Neuronal stem cell (in vitro differentiated cells): Measurements from ENCODE around the gene DENND6A.

ENCODE experiments used
- DNase-seq: peaks from one replicate; pipeline ENCODE4 v3.0.0-alpha.2; 2013; ENCODE audit warnings: low spot score
- H2AFZ ChIP-seq: one replicate; pipeline ENCODE4 v1.6.1; 2013; ENCODE audit warnings: mild to moderate bottlenecking, low read length, inconsistent platforms
- H2AK5ac ChIP-seq: 2 replicates; pipeline ENCODE4 v1.6.1; 2013; ENCODE audit warnings: low read depth, mild to moderate bottlenecking, inconsistent platforms, low read length, moderate library complexity, mixed read lengths
- H2BK120ac ChIP-seq: 2 replicates; pipeline ENCODE4 v1.6.1; 2013; ENCODE audit warnings: low read depth, mild to moderate bottlenecking, inconsistent platforms, low read length, moderate library complexity, mixed read lengths
- H2BK12ac ChIP-seq: one replicate; pipeline ENCODE4 v1.6.1; 2013; ENCODE audit warnings: low read length, inconsistent platforms
- H2BK15ac ChIP-seq: 2 replicates; pipeline ENCODE4 v1.6.1; 2013; ENCODE audit warnings: mild to moderate bottlenecking, low read length, inconsistent platforms, mixed read lengths
- H2BK5ac ChIP-seq: one replicate; pipeline ENCODE4 v1.6.1; 2013; ENCODE audit warnings: inconsistent platforms, mild to moderate bottlenecking, low read length, moderate library complexity
- H3K14ac ChIP-seq: one replicate; pipeline ENCODE4 v1.6.1; 2013; ENCODE audit warnings: low read length, inconsistent platforms
- H3K18ac ChIP-seq: 2 replicates; pipeline ENCODE4 v1.6.1; 2013; ENCODE audit warnings: low read length, inconsistent platforms
- H3K23ac ChIP-seq: 2 replicates; pipeline ENCODE4 v1.6.1; 2013; ENCODE audit warnings: low read depth, mild to moderate bottlenecking, mixed read lengths, low read length, inconsistent platforms; ENCODE audit not compliant: poor library complexity
- H3K27ac ChIP-seq: replicated peaks from 3 replicates; pipeline ENCODE4 v1.5.1; 2013; ENCODE audit warnings: low read length, inconsistent platforms
- H3K27me3 ChIP-seq, 3 experiments: 2 replicates each; pipeline ENCODE4 v1.6.1; 2013; ENCODE audit warnings: low read length in 3 of 3, mild to moderate bottlenecking in 2 of 3, inconsistent platforms in 1 of 3, low read depth in 1 of 3, mixed read lengths in 1 of 3, moderate library complexity in 1 of 3; ENCODE audit not compliant: control insufficient read depth in 3 of 3, insufficient read depth in 3 of 3
- H3K36me3 ChIP-seq, 2 donors: replicated peaks in 1 of 2; 2 replicates each; pipeline ENCODE4 v1.6.1; 2013; ENCODE audit warnings: low read length in 2 of 2; ENCODE audit not compliant: control insufficient read depth in 2 of 2, insufficient read depth in 2 of 2
- H3K4ac ChIP-seq: 2 replicates; pipeline ENCODE4 v1.6.1; 2013; ENCODE audit warnings: inconsistent platforms, mild to moderate bottlenecking, low read length, moderate library complexity
- H3K4me1 ChIP-seq, 2 donors: 1 replicate in 1 of 2; 2 replicates in 1 of 2; pipeline ENCODE4 v1.6.1; 2013; ENCODE audit warnings: low read length in 2 of 2, low read depth in 1 of 2; ENCODE audit not compliant: control insufficient read depth in 2 of 2, insufficient read depth in 1 of 2
- H3K4me2 ChIP-seq: one replicate; pipeline ENCODE4 v1.6.1; 2013; ENCODE audit warnings: mild to moderate bottlenecking, low read length, inconsistent platforms; ENCODE audit not compliant: insufficient read depth, poor library complexity, severe bottlenecking
- H3K4me3 ChIP-seq, 2 donors: 2 replicates each; pipeline ENCODE4 v1.5.1; 2013; ENCODE audit warnings: low read length in 2 of 2, mild to moderate bottlenecking in 2 of 2, inconsistent platforms in 1 of 2, moderate library complexity in 1 of 2
- H3K79me1 ChIP-seq: one replicate; pipeline ENCODE4 v1.6.1; 2013; ENCODE audit warnings: low read depth, mild to moderate bottlenecking, inconsistent platforms, low read length, moderate library complexity
- H3K9ac ChIP-seq: one replicate; pipeline ENCODE4 v1.6.1; 2013; ENCODE audit warnings: mild to moderate bottlenecking, low read depth, low read length, inconsistent platforms; ENCODE audit not compliant: poor library complexity
- H3K9me3 ChIP-seq, 2 donors: replicated peaks in 1 of 2; 2 replicates each; pipeline versions ENCODE3 to v1.6.1; 2013; ENCODE audit warnings: low read length in 2 of 2, mild to moderate bottlenecking in 2 of 2, inconsistent platforms in 1 of 2, low read depth in 1 of 2, mixed read lengths in 1 of 2, moderate library complexity in 1 of 2; ENCODE audit not compliant: control insufficient read depth in 2 of 2, insufficient read depth in 1 of 2
- H4K8ac ChIP-seq: one replicate; pipeline ENCODE4 v1.6.1; 2013; ENCODE audit warnings: low read depth, mild to moderate bottlenecking, inconsistent platforms, low read length, moderate library complexity
- H4K91ac ChIP-seq: one replicate; pipeline ENCODE4 v1.6.1; 2013; ENCODE audit warnings: low read length, low read depth, mild to moderate bottlenecking, inconsistent platforms; ENCODE audit not compliant: poor library complexity
- WGBS, 2 donors: extraction: QIAGEN DNeasy Blood & Tissue Kit; methylation state at CpG; one replicate each; pipeline ENCODE4 v1.1.7; 2013; ENCODE audit warnings: missing lambda C conversion rate in 2 of 2, mixed read lengths in 1 of 2; ENCODE audit not compliant: insufficient read length in 2 of 2, insufficient replicate concordance in 1 of 2; ENCODE audit errors: extremely low coverage in 2 of 2; 5-methylcytosine and 5-hydroxymethylcytosine counted together

The DENND6A gene

GRCh38 chr3:57737840-57738239, 45.0 kb upstream of the DENND6A start:
- Histone ChIP-seq H2BK120ac (no peak overlapping the region), H2AK5ac (no peak overlapping the region), H2BK15ac (no peak overlapping the region), H3K18ac (no peak overlapping the region), H2BK12ac (no peak overlapping the region), H4K91ac (no peak overlapping the region), H2AFZ (no peak overlapping the region), H3K23ac (no peak overlapping the region), H3K4me1 (no peaks in the 10 kb centered on the region), H3K27me3 (peaks cover 0 to 3% (median 0%) of the 10 kb centered on the region in 3 experiments), H3K4ac (no peak overlapping the region), H4K8ac (no peak overlapping the region), H3K79me1 (no peaks in the 10 kb centered on the region), H3K4me3 (no peak overlapping the region), H3K4me2 (no peak overlapping the region), H3K9ac (no peak overlapping the region), H2BK5ac (no peak overlapping the region), H3K27ac (no peak overlapping the region), H3K36me3 (no peaks in the 10 kb centered on the region), H3K9me3 (no peaks in the 10 kb centered on the region), H3K14ac (no peak overlapping the region)
- no CpG with 5 or more reads among the region's 7 CpGs for WGBS, 2 donors
- no peak for DNase-seq

DNA sequence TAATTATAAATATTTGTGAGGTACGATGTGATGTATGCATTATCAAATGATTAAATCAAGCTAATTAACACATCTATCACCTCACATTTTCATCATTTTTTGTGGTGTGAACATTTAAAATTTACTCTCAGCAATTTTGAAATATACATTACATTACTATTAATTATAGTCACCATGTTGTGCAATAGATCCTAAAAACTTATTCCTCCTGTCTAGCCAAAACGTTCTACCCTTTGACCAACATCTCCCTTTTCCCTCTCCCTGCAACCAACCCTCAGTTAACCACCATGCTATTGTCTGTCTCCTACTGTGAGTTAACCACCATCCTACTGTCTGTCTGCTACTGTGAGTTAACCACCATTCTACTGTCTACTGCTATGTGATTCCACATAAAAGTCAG, 42.5 kb upstream of the DENND6A start:
- Histone ChIP-seq H2AFZ (no peak overlapping the region), H3K36me3 (no peaks in the 10 kb centered on the region), H4K8ac (no peak overlapping the region), H3K23ac (no peak overlapping the region), H3K14ac (no peak overlapping the region), H3K4me3 (no peak overlapping the region), H2BK15ac (no peak overlapping the region), H2AK5ac (no peak overlapping the region), H3K4me2 (no peak overlapping the region), H4K91ac (no peak overlapping the region), H3K27me3 (peaks cover 0 to 3% (median 0%) of the 10 kb centered on the region in 3 experiments), H3K18ac (no peak overlapping the region), H2BK5ac (no peak overlapping the region), H3K4me1 (no peaks in the 10 kb centered on the region), H3K79me1 (no peaks in the 10 kb centered on the region), H3K9me3 (no peaks in the 10 kb centered on the region), H2BK12ac (no peak overlapping the region), H2BK120ac (no peak overlapping the region), H3K9ac (no peak overlapping the region), H3K4ac (no peak overlapping the region), H3K27ac (no peak overlapping the region)
- WGBS, 2 donors: no CpG with 5 or more reads among the region's 2 CpGs
- no peak for DNase-seq

DNA sequence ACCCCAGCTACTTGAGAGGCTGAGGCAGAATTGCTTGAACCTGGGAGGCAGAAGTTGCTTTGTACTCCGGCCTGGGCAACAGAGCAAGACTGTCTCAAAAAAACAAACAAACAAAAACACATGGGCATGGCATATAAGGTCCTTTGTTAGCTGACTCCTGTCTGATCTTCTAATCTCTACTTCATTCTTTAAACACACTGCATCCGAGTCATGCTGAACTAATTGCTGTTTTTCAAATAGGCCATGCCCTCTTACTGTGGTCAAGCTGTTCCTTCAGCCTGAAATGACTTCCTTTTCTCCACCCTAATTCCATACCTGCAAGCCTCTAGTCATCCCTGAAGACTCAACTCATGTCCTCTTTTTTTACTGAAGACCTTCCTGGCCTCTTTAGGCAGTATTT, 40.9 kb upstream of the DENND6A start:
- Histone ChIP-seq H3K9me3 (no peaks in the 10 kb centered on the region), H2BK15ac (no peak overlapping the region), H3K4me2 (no peak overlapping the region), H3K4me3 (no peak overlapping the region), H3K23ac (no peak overlapping the region), H4K91ac (no peak overlapping the region), H3K9ac (no peak overlapping the region), H3K36me3 (no peaks in the 10 kb centered on the region), H2BK12ac (no peak overlapping the region), H4K8ac (no peak overlapping the region), H3K27ac (no peak overlapping the region), H3K18ac (no peak overlapping the region), H3K14ac (no peak overlapping the region), H3K4ac (no peak overlapping the region), H3K27me3 (peaks cover 0 to 3% (median 0%) of the 10 kb centered on the region in 3 experiments), H2AK5ac (no peak overlapping the region), H2BK120ac (no peak overlapping the region), H2BK5ac (no peak overlapping the region), H3K79me1 (no peaks in the 10 kb centered on the region), H2AFZ (no peak overlapping the region), H3K4me1 (no peaks in the 10 kb centered on the region)
- WGBS, 2 donors: no CpG with 5 or more reads among the region's 2 CpGs
- no peak for DNase-seq

DNA sequence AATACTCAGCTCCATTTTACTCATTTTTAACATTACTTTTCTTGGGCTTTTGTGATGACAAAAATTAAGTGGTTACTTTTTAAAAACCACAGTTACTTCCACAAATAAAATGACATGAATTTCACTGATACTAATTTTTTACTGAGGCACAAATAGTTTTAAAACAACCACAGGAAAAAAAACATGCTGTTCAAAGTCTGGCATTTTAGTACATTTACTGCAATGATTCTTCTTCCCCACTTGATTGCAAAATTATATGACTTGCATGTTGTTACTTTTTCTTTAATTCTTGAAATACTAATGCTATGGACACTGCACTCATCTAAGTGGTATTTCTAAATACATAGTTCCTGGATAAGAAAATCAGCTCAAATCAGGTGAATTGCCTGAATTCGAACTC, 38.4 kb upstream of the DENND6A start:
- Histone ChIP-seq H3K79me1 (no peaks in the 10 kb centered on the region), H2BK12ac (no peak overlapping the region), H3K4ac (no peak overlapping the region), H2BK120ac (no peak overlapping the region), H3K14ac (no peak overlapping the region), H4K91ac (no peak overlapping the region), H3K4me2 (no peak overlapping the region), H3K27me3 (peaks cover 0 to 3% (median 0%) of the 10 kb centered on the region in 3 experiments), H3K9ac (no peak overlapping the region), H2BK15ac (no peak overlapping the region), H3K4me3 (no peak overlapping the region), H2BK5ac (no peak overlapping the region), H3K36me3 (no peaks in the 10 kb centered on the region), H3K23ac (no peak overlapping the region), H3K18ac (no peak overlapping the region), H3K27ac (no peak overlapping the region), H2AK5ac (no peak overlapping the region), H3K4me1 (no peaks in the 10 kb centered on the region), H4K8ac (no peak overlapping the region), H2AFZ (no peak overlapping the region), H3K9me3 (no peaks in the 10 kb centered on the region)
- WGBS, 2 donors: no CpG with 5 or more reads among the region's 1 CpG
- DNase-seq: no peak
